ENCODE measurements around the gene CASZ1.

The CASZ1 gene

DNA sequence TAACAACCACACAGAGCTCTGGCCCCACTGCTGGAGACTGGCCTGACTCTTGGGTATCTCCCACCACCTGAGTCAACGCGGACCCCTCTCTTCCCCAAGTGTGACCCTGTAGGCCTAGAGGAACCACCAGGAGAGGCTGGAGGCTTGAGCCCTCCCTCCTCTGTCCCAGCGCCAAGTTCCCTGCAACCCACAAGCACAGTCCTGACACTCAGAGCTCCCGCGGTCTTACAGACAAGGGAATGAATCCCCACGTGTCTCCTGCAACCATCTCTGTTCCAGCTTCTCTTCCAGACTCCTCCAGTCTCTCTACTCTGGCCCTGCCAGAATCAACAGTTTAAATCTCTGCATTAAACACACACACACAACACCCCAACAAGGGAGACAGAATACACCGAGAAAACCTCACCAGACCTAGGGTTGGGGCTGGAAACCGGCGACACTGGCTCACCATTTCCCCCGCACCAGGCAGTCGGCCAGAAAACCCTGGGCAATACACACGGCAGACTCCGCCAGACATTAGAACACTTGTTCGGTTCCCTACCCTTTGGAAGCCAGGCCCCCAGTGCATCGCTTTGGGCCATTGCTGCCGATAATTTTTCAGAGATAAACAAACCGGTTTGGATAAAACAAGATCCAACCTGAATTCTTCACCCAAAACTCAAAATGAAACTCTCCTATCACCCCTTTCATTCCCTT is 21.7 kb downstream of the CASZ1 start:
- no peak for DNase-seq

DNA sequence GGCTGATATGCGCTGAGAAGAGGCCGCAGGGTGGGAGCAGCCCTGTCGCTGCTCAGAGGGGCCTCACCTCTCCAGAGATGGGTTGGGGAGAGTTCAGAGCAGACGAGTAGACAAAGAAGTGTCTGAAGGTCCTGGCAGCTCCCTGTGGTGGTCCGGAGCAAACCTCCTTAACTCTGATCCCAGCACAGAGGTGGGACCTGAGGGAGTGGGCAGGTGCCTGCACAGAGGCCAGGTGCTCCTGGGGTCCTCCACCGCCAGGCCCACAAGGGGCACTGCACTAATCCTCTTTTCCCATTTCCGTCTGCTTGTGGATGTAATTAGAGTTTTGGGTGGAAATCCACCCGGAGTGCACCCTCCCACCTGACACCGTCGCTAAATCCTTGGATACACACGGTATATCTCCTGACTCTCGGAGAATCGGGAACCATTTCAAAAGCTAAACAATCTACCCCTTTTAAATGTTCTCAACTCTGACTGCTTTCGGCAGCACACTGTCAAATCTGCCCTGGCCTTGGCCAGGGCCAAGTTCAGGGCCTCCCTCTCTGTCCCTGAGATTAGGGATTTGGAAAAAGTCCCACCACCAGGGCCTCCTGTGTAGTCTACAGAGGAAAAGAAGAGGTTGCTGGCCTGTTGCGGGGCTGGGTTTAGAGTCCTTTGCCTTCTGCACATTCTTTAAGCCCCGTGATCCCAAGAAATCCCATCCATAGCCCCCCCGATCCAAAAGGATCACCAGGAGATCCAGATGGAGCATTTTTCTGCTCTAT is 22.4 kb downstream of the CASZ1 start:
- DNase-seq: no peak

DNA sequence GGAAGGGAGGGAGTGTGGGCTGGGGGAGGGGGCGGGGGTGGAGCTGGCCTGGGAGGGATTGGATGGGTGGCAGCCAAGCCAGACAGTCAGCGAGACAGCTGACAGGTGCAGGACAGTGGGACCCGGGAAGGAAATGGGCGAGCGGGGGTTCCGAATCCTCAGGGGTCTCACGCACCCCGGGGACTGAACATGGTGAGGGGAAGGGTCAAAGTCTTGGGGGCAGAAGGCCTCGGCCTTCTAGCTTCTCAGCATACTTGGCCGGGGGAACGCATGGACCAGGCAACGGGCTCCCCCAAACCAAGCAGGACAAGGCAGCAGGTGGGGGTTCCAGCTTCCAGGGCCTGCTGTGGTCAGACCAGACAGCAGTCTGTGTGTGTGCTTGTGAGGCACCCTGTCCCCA is 23.1 kb downstream of the CASZ1 start:
- no peak for DNase-seq

DNA sequence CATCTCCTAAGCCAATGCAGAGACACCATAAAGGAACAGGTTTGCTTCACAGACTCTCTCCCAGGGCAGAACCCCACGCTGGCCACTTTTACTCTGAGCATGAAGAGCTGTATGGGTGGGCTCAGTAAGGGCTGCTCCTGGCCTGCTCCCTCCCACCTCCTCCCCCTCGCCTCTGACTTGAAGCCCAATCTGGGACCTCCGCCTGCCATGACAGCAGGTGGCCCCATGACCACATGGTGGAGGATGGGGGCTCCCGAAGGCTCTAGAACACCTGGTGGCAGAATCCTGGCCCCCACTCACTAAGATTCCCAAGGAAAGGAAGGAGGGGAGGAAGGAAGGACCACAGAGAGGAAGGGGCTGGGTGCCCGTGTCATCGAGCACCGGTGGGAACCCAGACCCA is 23.7 kb downstream of the CASZ1 start:
- no peak for DNase-seq

DNA sequence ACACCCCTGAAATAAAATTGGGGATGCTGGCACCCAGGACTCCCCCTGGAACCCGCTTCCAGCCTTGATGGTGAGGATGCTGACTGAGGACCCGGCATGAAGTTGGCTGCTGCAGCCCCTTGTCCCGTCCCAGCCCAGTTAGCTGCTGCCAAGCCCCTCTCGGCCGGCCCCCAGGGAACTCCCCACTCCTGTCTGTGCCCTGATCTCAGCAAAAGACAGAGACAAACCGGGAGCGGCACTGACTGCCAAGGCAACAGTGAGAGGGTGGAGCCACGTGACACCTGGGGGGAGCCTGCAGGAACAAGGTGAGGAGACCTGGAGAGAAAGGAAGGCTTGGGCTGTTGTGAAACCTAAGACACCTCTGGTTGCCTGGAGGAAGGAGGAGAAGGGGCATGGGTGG is 24.7 kb downstream of the CASZ1 start:
- no peak for DNase-seq

DNA sequence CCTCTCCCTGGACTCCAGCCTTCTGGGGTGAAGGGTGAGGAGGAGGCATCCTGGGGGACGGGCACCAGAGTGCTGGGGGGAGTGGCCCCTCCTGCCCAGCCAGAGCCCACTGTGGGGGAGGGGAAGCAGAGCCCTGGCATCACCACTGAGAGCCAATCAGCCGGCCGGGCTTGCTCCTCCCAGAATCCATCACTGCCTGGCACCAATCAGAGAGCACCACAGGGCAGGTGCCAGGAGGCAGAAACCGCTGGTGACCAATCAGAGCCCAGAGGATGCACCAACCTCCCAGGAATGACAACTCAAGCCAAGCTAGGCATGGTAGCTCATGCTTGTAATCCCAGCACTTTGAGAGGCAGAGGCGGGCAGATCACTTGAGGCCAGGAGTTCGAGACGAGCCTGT is 27.9 kb downstream of the CASZ1 start:
- DNase-seq: no peak

DNA sequence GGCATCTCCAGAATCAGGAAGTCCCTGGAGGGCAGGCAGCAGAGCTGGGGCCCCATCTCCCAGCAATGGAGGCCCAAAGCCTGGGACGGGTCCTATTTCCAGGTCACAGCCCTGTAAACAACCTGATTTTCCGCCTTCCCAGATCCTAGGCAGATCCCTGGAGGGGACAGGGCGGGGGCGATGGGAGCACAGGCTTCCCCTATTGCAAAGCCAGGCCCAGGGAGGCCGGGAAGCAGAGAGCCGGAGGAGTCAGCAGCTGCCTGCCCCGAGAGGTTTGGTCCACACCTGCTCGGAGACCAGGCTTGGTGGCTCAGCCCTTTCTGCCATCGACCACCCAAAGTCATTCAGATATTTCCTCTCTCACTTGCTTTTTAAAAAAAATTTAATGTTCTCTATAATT is 29.2 kb downstream of the CASZ1 start:
- DNase-seq: no peak

DNA sequence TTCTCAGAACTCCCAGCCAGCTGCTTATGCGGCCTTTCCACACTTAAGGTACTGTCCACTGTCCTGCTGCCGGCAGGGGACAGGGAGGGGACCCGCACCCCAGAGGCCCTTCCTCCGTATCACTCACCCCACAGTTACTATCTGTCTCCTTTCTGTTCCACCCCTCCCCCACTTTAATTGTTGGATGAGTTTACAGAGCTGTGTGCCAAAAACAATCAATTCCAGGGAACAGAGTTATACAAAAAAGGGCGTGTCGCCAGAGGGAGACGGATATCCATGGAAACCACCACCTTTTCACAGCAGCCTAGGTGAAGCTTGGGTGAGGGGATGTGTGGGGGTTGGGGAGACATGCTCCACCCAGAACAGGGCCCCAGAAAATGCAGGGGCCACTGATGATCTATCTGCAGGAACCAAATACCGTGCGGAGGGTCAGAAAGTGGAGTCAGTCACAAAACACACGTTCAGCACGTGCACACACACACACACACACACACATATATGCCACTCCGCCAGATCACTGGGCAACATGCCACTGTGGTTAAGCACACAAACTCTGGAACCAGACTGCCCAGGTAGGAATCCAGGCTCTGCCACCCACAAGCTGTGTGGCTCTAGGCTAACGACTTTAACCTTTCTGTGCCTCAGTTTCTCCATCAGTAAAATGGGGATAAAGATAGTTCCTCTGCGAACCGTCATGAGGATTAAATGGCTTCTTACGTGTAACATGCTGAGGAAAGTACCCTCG is 30.5 kb downstream of the CASZ1 start:
- peak; percentile 41 for DNase-seq

DNA sequence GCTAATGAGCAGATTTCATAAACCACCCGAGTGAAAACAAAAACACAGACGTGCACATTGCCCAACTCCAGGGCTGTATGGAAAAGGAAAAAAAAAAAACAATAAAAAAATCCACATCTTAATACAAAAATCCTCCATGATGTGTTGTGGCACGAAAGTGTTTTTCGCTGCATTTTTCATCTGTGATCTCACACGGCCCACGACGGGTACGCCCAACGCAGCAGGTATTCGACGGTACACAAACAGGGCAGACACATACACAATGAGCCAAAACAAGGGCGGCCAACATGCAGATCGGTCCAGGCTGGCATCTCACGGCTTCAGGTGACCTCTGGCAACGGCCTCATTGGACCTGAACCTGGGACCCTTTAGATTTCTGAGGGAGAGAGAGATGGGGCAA is 31.1 kb downstream of the CASZ1 start:
- DNase-seq: no peak

DNA sequence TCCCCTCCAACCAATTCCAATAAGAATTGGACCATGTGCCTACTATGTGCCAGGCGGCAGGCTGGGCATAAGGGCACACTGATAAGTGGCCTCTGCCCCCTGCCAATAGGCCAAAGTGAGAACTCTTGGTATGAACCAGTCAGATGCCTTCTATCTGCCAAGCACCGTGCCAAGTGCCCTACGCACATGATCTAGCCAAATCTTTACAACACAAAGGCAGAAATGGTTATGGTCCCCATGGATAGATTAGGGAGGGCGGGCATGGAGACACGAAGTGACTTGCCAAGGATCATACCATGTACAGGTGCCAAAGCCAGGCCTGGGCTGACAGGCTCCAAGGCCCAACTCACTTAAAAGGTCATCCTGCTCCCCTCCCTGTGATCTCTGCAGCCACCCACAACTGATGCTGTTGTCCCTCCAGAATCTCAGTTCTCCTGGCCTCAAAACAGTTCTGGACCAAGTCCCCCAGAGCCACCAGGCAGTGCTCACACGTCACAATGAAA is 32.1 kb downstream of the CASZ1 start:
- DNase-seq: no peak

DNA sequence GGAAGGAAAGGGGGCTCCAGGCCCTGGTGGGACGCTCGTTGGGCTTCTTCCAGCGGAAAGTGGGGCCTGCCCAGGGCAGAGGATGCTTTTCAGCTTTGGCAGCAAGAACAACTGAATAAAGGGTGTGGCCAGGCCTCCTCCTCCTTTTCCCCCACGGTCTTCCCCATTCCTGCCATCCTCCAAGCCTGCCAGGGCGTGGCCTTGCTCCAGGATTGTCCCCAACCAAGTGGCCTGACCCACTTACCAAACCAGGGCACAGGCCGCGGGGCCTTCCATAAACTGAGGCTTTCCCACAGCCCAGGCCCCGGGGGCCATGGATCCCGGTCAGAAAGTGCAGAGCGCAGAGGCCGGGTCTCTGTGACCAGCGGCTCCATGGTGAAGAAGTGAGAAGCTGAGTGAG is 33.6 kb downstream of the CASZ1 start:
- no peak for DNase-seq

DNA sequence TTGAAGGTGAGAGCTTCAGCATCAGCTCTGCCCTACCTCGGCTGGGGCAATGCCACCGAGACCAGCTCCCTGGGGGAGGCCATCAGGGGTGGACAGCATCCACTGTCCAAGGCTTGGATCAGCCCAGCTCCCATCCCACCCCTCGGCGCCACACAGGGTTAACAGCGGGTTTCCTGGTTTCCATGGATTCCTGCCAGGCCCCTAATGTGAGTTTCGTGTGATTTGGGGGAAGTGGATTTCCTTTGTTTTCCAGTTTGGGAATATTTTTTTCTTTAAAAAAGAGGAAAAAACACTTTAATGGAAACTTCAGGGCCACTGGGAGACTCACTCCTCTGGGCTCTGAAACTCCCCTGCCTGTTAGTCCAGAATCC is 34.3 kb downstream of the CASZ1 start:
- DNase-seq: no peak

DNA sequence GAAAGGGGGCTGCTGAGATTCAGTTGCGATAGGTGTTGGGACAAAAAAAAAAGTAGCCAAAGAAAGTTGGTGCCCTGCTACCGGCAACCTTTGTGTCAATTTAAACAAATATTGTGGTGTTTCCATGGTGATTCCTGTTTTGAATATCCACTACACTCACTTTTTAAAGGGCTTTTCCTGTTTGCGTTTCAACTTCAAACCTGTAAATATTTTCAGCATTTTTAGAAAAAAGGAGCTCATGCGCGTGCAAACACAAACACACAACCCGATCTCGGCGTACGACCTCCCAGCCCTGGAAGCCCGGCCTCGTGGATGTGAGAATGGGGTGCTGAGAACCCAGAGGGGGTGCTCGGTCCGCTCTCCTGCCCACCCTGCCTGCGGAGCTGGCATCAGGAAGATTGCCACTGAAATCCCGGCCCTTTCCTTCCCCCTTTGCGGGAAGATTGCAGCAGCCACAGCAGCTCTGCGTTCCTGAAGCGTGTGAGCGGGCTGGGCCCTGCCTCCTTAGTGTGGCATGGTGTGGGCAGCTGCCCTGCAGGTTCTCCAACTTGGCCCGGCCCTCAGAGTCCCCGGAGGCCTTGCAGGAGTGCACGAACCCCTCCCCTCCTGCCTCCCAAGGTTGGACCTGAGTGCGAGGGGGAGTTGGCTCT is 34.8 kb downstream of the CASZ1 start:
- no peak for DNase-seq

DNA sequence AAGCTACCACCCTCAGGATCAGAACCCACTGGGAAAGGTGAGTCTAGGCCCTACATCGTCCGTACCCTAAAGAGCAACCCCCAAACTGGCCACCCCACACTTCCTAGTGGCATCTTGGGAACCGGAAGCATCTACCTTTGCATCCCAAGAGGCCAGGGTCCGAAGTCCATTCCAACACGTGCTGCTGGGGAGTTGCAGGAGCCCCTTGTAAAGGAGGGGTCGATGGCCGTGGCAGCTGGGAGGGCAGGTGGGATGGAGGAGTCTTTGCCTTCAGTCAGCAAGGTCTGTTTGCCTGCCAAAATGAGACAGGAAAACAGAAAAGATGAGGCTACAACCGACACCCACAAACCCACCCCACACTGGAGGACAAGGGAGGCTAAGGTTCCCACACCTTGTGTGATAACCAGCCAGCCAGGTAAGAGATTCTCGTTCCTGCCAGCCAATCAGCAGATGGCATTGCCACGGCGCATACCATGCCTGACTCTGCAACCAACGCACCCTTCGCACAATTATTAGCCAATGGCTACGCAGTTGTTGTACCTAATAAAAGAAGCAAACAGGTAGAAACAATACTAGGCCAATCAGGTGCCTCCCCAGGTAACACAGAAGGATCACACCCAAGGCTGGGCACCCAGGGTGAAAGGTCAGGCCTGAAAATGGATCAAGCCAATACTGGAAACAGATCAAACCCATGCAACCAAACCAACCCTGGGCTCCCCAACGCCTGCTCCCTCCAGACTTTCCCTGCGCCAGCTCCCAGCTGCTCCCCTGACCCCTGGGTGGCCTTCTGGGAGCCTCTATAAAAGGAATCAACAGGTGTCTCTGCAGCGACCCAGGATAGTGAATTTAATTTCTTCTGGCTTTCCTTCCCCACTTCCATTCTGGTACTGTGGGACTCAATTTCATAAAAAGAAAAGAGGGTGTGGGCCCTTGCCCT is 35.6 kb downstream of the CASZ1 start:
- no peak for DNase-seq

DNA sequence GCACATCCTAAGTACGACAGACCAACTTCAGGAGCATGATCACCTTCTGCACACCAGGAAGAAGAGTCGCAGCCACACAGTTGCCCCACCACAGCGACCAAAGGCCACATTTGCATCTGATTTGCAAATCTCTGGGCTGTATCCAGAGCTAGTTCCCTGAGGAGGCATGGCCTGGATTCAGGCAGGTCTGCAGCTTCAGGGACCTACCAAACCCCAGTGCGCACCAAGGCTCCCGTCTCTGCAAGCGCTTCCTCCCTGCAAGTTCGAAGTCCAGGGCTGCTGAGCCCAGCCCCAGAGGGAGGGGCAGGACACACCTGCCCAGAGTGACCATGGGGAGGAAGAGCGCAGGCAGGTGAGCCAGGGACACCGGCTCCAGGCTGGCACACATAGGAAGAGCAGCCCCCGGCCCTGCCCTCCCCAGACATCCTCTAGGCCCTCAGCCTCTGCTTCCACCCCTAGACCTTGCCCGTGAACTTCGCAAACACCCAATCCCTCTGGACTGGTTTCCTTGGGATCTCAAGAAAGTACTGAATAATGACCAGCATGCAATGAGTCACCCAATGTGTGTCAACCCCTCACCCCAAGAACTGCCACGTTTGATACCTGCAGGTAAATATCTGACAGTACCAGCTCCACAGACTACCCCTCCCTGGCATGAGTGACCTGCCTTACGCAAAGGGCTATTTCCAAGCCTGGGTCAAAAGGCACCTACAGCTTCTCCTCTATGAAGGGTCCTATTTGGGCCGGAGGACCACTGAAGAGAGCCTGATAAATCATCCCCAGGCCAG is 36.8 kb downstream of the CASZ1 start:
- no peak for DNase-seq

DNA sequence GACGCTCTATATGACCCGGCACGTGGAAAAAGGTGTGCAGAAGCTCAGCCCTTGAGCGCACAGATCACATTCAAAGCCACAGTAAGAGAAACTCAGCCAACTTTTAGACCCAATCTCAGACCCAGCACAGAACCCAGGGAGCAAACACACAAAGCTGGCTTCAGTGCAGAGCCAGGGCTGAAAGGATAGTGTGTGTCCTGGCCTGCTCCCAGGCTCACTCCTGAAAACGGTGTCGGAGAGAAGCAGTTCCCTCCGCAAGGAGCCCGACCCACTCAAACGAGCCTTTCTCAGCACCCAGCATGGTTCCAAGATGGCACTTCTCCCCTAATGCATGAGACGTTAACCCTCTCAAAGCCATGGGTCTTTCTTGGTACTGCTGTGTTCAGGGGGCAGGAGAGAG is 39.6 kb downstream of the CASZ1 start:
- DNase-seq: no peak

DNA sequence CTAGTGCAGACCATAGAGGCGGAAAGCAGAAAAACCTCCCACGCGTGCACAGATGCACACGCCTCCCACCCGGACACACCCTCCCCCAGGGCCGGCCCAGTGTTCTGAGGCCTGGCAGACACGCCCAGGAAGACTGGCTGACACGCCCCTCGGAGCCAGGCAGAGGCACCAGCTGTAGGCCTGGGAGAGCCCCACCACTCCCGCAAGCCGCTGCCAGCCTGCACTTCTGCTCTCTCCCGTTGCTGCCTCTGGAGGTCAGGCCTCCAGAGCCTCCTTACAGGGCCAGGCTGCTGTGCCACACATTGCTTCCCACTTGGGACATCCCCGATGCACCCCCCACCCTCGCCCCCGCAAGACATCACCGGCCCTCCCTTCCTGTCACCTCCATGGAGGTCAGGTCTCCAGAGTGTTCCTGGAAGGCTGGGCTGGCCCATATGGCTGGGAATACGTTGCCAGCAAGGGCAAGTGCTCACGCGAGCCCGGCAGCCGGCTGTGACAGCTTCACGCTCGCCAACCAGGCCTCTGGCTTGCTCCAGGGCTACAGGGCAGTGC is 40.4 kb downstream of the CASZ1 start:
- peak; percentile 61 for DNase-seq

DNA sequence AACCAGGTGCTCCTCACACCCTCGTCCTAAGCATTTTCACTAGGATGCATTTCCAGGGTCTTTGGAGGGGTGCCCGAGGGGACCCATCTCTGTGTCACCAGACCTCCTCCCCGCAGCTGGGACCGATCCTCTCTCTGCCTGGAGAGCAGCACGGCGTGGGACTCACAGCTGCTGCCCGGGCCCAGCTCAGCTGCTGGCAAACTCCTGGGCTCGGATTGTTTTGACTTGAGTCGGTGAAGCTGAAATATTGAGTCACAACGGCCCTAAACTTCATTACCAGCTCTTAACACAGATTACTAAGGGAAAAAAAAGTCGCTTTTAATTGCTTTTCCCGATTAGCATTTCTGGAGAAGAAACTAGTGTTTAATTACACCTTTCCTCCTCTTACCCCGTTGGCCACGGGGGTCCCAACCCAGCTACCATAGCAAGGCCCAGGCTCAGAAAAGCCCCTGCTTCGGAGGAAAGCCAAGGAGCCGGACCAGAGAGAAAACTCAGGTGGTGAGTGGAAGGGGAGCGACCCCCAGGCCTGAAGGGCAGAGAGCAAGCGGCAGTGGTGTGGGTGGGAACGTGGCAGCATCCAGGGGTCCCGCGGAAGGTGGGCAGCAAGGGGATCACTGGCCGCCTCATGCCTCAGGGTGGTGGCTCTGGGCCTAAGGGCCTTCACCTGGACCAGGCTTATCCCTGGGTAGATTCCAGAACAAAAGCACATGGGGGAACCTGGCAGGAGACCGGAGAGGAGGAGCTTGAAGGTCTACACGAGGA is 41.7 kb downstream of the CASZ1 start:
- DNase-seq: no peak

DNA sequence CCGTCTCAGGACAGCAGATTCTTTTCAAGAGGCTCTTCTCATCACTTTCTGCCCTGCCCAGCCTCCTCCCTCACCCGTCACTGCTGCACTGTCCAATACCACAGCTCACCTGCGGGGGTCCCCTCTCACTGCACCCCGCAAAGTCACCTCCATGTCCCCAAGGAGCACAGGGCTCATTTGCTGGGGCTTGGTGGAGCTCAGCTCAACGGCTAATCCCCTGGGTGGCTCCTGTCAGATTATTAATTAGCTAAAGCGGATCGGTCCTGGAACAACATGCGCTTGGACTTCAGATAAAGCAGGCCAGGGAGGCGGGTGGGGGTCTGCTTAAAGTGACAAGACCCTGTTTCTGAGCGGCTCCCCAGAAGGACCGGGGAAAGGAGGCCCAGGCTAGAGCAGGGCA is 43.1 kb downstream of the CASZ1 start:
- no peak for DNase-seq

DNA sequence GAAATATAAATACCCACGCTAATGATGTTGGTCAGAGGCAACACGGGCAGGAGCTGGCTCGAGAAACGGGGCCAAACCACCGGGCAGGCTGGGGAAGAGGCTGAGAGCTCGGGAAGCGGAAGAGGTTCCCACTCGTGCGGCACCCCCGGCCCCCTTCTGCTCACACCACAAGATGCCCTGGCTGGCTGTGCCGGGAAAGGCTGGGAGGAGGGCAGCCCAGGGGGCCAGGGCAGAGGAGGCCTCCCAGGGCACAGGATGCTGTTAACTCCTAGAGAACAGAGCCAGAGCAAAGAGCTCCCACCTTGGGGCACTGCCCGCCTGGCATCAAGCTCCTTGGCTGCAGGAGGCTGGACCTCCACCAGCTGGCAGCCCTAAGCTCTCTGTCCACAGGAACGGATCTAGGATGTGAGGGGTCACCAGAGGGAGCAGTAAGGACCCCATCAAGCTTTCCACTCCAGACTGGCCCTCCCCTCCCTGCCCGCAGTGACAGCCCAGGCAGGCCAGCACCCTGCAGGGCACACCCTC is 44.8 kb downstream of the CASZ1 start:
- DNase-seq: no peak

All from NCI-H345 (cell line).